ENCODE results near the gene ADPRM. TPM values are rescaled to one million over a fixed set of nuclear protein-coding genes. Genes with fewer than 3 reads are reported as not detected.

ADPRM gene
- total and polyA plus RNA-seq, 11 donors, result 2.1 to 7.2 (median 4.2) TPM

DNA sequence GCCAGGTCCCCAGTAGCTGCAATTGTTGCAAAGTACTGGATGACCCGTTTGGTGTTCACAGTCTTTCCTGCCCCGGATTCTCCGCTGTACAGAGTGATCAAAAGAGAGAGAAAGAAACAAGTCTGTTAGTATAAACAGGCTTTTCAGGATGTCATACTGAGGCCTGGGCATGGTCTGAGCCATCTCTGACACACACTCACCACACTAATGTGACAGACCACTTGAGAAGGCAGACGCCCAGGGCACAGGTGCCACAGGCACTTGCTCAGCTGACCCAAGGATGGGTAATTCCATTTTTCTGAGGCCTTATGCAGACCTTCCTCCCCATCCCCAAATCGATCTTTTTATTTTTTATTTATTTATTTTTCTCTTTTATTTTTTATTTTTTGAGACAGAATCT lies 47.8 kb upstream of the ADPRM start:
- no peaks in the 10 kb centered on the region for H3K27me3 ChIP-seq
- ATAC-seq (no peak), DNase-seq (no peak)
- peaks cover 0 to 5% (median 0%) of the 10 kb centered on the region in 12 donors for H3K4me1 ChIP-seq
- no peak for TF ChIP-seq POLR2A (IDR thresholded peaks at IDR 0.05)
- no peak overlapping the region for H3K4me3 ChIP-seq
- WGBS, 4 donors, result 84 to 92% (median 88%) methylated on average over 5 of the region's 5 CpGs
- no peak overlapping the region for H3K27ac ChIP-seq
- intact Hi-C loops (cut with DNase I), result loop anchor here in 7 of 10 donors (5.0 to 10.0 kb wide), 4 partner anchors 193 to 495 kb away; no protein-coding TSS in a partner anchor
- H3K9me3 ChIP-seq, result no peaks in the 10 kb centered on the region
- H3K36me3 ChIP-seq, result no peaks in the 10 kb centered on the region

DNA sequence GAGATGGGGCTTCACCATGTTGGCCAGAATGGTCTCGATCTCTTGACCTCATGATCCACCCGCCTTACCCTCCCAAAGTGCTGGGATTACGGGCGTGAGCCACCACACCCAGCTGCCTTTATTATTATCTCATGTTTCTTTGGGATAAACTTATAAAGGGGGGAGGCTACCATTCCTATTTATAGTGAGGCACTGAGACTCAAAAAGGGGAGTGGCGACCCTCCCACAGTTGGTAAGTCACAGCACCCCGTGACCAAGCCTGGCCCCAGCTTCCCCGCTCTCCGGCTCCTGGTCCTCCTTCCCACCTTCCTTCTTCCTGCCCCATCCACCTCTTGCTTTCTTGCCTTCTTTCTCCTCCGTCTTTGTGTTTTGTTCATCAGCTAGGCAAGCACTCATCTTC lies 45.5 kb upstream of the ADPRM start:
- WGBS, 4 donors, result 73 to 96% (median 83%) methylated on average over 9 of the region's 9 CpGs
- DNase-seq, result no peak
- Histone ChIP-seq H3K9me3 (no peaks in the 10 kb centered on the region), H3K27ac (no peak overlapping the region), H3K4me3 (no peak overlapping the region), H3K36me3 (no peaks in the 10 kb centered on the region), H3K27me3 (no peaks in the 10 kb centered on the region), H3K4me1 (peaks cover 0 to 5% (median 0%) of the 10 kb centered on the region in 12 donors)
- no peak for TF ChIP-seq POLR2A (IDR thresholded peaks at IDR 0.05)
- TF ChIP-seq, protein P1, sequence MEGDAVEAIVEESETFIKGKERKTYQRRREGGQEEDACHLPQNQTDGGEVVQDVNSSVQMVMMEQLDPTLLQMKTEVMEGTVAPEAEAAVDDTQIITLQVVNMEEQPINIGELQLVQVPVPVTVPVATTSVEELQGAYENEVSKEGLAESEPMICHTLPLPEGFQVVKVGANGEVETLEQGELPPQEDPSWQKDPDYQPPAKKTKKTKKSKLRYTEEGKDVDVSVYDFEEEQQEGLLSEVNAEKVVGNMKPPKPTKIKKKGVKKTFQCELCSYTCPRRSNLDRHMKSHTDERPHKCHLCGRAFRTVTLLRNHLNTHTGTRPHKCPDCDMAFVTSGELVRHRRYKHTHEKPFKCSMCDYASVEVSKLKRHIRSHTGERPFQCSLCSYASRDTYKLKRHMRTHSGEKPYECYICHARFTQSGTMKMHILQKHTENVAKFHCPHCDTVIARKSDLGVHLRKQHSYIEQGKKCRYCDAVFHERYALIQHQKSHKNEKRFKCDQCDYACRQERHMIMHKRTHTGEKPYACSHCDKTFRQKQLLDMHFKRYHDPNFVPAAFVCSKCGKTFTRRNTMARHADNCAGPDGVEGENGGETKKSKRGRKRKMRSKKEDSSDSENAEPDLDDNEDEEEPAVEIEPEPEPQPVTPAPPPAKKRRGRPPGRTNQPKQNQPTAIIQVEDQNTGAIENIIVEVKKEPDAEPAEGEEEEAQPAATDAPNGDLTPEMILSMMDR (IDR thresholded peaks at IDR 0.05), result no peak
- ATAC-seq, result no peak
- intact Hi-C loops (cut with DNase I), result no loop called here

DNA sequence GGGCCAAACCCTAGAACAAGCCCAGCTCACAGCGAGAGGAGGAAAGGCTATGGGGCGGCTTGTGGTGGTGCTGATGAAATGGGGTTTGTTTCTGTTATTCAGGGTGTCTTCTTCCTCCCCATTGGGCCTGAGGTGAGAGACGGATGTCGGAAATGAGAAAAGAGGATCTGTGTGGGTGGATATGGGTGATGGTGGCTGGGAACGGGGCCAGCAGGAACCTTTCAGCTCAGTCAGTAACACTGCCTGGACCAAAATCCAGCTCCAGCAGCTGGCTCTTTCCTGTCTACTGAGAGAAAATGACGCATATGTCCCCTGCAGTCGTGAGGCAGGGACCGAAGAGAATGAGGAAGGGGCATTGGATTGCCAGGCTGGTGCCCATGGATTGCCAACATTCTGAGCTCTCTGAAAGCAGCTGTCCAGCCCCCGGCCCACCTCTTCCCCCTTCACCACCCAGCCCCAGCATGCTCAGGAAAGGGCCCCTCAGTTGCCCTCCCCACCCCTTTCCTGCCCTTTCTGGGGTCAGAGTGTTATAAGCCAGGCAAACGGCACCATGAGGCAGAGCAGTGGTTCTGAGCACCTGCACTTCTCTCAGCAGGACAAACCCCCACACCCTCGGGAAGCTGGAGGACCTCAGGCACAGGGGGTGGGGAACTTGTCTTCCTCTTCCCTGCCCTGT lies 44.3 kb upstream of the ADPRM start:
- Histone ChIP-seq H3K36me3 (no peaks in the 10 kb centered on the region), H3K4me1 (peaks cover 0 to 5% (median 0%) of the 10 kb centered on the region in 12 donors), H3K4me3 (no peak overlapping the region), H3K27ac (no peak overlapping the region), H3K9me3 (no peaks in the 10 kb centered on the region), H3K27me3 (no peaks in the 10 kb centered on the region)
- intact Hi-C loops (cut with DNase I), result no loop called here
- ATAC-seq (peak in 2 of 4 donors; percentile 15 to 24), DNase-seq (no peak)
- no peak for TF ChIP-seq POLR2A (IDR thresholded peaks at IDR 0.05)
- WGBS, 4 donors, result 56 to 63% (median 58%) methylated on average over 10 to 11 of the region's 11 CpGs

DNA sequence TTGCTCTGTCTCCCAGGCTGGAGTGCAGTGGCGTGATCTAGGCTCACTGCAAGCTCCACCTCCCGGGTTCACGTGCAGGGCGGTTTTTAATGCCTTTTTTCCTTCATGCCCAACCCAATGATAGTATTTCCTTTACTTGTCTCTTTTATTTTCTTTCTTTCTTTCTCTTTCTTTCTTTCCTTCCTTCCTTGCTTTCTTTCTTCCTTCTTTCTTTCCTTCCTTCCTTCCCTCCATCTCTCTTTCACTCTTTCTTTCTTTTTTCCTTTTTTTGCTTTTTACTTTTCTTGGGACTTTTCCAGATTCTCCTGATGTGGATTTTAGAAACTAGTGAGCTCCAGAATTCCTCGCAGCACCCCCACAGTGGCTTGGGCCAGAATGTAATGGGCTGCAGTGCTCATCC lies 43.4 kb upstream of the ADPRM start:
- TF ChIP-seq, protein P1 (IDR thresholded peaks at IDR 0.05), result no peak
- TF ChIP-seq POLR2A (IDR thresholded peaks at IDR 0.05), result no peak
- H3K27me3 ChIP-seq, result no peaks in the 10 kb centered on the region
- H3K36me3 ChIP-seq, result no peaks in the 10 kb centered on the region
- no peak overlapping the region for H3K27ac ChIP-seq
- ATAC-seq (no peak), DNase-seq (no peak)
- H3K9me3 ChIP-seq, result no peaks in the 10 kb centered on the region
- WGBS, 4 donors, result 72 to 88% (median 83%) methylated on average over 5 of the region's 5 CpGs
- no peak overlapping the region for H3K4me3 ChIP-seq
- H3K4me1 ChIP-seq, result peaks cover 0 to 5% (median 0%) of the 10 kb centered on the region in 12 donors
- intact Hi-C loops (cut with DNase I), result no loop called here

DNA sequence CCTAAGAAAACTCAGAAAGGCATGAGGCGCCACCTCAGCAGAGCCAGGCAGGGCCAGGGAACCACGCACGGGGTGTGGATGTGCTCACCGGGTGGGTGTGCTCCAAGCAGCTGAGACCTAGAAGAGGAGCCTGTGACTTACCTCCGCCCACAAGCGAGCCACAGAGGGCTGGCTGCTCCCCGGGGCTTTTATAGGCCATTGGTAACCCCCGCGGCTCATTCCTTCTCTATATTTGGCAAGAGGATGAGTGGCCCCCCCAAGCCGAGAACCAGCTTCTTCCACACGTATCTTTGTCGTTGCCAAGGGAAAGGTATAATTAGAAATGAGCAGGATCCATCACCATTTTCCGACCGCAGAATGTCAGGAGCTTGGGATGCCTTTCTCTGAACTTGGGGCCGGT lies 40.2 kb upstream of the ADPRM start, which contains the start of gene MYH3:
Gene MYH3 (minus strand): TSS at position 162 of the 400 bp plus-strand sequence. CDS start 2,245 bp downstream, outside the sequence.
- DNase-seq, result no peak
- ATAC-seq, result peak in 1 of 4 donors; percentile 25
- H3K4me1 ChIP-seq, result peaks cover 0 to 5% (median 0%) of the 10 kb centered on the region in 12 donors
- WGBS, 4 donors, result 74 to 80% (median 75%) methylated on average over 14 to 15 of the region's 15 CpGs
- no peak within 1 kb of the TSS for H3K27ac ChIP-seq
- no peak within 1 kb of the TSS for H3K4me3 ChIP-seq
- peaks cover 0 to 6% (median 0%) of the 10 kb centered on the region in 9 donors for H3K36me3 ChIP-seq
- no peak for TF ChIP-seq POLR2A (IDR thresholded peaks at IDR 0.05)
- TF ChIP-seq, protein P1 (IDR thresholded peaks at IDR 0.05), result no peak
- H3K27me3 ChIP-seq, result no peaks in the 10 kb centered on the region
- H3K9me3 ChIP-seq, result no peaks in the 10 kb centered on the region
- intact Hi-C loops (cut with DNase I), result no loop called here

Measured in heart left ventricle (tissue), 16 donors.